ENCODE measurements around the gene TEX52. TPM values are rescaled to one million over a fixed set of nuclear protein-coding genes. Genes with fewer than 3 reads are reported as not detected.

The TEX52 gene
- total RNA-seq, 1 experiment from 2014 or later, result not detected

DNA sequence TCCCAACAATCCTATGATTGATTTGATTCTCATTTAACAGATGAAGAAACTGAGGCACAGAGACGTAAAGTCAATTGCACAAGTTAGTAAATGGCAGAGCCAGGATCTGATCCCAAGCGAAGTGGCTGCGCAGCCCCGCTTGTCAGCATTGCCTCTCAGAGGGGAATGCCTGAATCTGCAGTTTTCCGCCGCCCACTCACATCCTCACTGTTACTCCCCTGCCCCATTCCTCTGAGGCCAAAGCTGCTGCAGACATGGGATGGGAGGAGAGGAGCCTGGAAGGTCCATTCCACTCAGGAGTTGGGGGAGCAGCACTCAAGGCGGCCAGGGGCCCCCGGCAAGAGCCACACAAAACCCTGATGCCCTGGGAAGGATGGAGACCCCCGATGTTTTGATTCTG, 23.0 kb downstream of the TEX52 start:
- H3K4me1 ChIP-seq (ENCODE audit: insufficient read depth, low read length, poor library complexity, severe bottlenecking), result peaks cover 16% of the 10 kb centered on the region
- DNase-seq (ENCODE audit: low spot score), result peak; percentile 48
- BruUV-seq (replicated peaks), result no TSS peak
- H3K27ac ChIP-seq (ENCODE audit: low read depth, low read length, poor library complexity, severe bottlenecking), result no peak overlapping the region
- TF ChIP-seq EZH2 (IDR thresholded peaks at IDR 0.05; ENCODE audit: borderline replicate concordance, low read depth, low read length, poor library complexity, severe bottlenecking), result no peak
- TF ChIP-seq, protein P1, sequence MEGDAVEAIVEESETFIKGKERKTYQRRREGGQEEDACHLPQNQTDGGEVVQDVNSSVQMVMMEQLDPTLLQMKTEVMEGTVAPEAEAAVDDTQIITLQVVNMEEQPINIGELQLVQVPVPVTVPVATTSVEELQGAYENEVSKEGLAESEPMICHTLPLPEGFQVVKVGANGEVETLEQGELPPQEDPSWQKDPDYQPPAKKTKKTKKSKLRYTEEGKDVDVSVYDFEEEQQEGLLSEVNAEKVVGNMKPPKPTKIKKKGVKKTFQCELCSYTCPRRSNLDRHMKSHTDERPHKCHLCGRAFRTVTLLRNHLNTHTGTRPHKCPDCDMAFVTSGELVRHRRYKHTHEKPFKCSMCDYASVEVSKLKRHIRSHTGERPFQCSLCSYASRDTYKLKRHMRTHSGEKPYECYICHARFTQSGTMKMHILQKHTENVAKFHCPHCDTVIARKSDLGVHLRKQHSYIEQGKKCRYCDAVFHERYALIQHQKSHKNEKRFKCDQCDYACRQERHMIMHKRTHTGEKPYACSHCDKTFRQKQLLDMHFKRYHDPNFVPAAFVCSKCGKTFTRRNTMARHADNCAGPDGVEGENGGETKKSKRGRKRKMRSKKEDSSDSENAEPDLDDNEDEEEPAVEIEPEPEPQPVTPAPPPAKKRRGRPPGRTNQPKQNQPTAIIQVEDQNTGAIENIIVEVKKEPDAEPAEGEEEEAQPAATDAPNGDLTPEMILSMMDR (conservative IDR thresholded peaks at IDR 0.05; ENCODE audit: low read depth, low read length), result no peak
- no peaks in the 10 kb centered on the region for H3K9me3 ChIP-seq (ENCODE audit: low read depth, low read length, poor library complexity, severe bottlenecking)
- CTCF ChIA-PET, result interaction anchor here (0.7 kb wide), 1 partner anchor 207 kb away, joined by 4 read pairs; no protein-coding TSS in a partner anchor
- intact Hi-C loops (cut with micrococcal nuclease; ENCODE audit: unreplicated experiment), result no loop called here
- no peaks in the 10 kb centered on the region for H3K36me3 ChIP-seq (ENCODE audit: insufficient read depth, low read length, poor library complexity, severe bottlenecking)
- H3K27me3 ChIP-seq (replicated peaks; ENCODE audit: insufficient read depth, low read depth, low read length, poor library complexity), result no peaks in the 10 kb centered on the region
- POLR2A ChIA-PET (ENCODE audit: low non-redundant PET), result no interaction called here
- H3K4me3 ChIP-seq (ENCODE audit: low read depth, low read length, poor library complexity, severe bottlenecking), result no peak overlapping the region

DNA sequence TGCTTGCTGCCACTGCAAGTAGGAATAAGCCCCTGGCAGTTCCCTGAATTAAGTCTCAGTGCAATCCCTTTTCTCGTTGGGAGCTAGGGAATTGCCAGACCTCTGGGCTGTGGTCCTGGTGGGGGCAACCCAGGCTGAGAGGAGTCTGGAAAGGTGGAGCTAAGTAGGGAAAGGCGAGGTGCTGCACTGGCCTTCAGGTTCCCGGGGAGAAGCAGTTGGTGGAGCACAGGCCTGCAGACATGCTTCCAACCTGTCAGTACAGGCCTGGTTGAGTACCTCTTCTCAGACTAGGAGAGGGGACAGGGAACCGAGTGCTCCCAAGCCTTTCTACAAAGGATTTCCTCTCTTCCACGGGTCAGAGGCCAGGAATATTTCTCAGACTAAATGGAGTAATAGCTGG, 23.5 kb downstream of the TEX52 start:
- TF ChIP-seq, protein P1 (conservative IDR thresholded peaks at IDR 0.05; ENCODE audit: low read depth, low read length), result no peak
- no peak for TF ChIP-seq EZH2 (IDR thresholded peaks at IDR 0.05; ENCODE audit: borderline replicate concordance, low read depth, low read length, poor library complexity, severe bottlenecking)
- ChIA-PET CTCF (interaction anchor here (0.7 kb wide), 1 partner anchor 208 kb away, joined by 4 read pairs; no protein-coding TSS in a partner anchor), POLR2A (ENCODE audit: low non-redundant PET) (no interaction called here)
- BruUV-seq (replicated peaks), result no TSS peak
- Histone ChIP-seq H3K4me1 (ENCODE audit: insufficient read depth, low read length, poor library complexity, severe bottlenecking) (peaks cover 16% of the 10 kb centered on the region), H3K4me3 (ENCODE audit: low read depth, low read length, poor library complexity, severe bottlenecking) (no peak overlapping the region), H3K27ac (ENCODE audit: low read depth, low read length, poor library complexity, severe bottlenecking) (no peak overlapping the region), H3K9me3 (ENCODE audit: low read depth, low read length, poor library complexity, severe bottlenecking) (no peaks in the 10 kb centered on the region), H3K36me3 (ENCODE audit: insufficient read depth, low read length, poor library complexity, severe bottlenecking) (no peaks in the 10 kb centered on the region), H3K27me3 (replicated peaks; ENCODE audit: insufficient read depth, low read depth, low read length, poor library complexity) (no peaks in the 10 kb centered on the region)
- intact Hi-C loops (cut with micrococcal nuclease; ENCODE audit: unreplicated experiment), result no loop called here
- no peak for DNase-seq (ENCODE audit: low spot score)

DNA sequence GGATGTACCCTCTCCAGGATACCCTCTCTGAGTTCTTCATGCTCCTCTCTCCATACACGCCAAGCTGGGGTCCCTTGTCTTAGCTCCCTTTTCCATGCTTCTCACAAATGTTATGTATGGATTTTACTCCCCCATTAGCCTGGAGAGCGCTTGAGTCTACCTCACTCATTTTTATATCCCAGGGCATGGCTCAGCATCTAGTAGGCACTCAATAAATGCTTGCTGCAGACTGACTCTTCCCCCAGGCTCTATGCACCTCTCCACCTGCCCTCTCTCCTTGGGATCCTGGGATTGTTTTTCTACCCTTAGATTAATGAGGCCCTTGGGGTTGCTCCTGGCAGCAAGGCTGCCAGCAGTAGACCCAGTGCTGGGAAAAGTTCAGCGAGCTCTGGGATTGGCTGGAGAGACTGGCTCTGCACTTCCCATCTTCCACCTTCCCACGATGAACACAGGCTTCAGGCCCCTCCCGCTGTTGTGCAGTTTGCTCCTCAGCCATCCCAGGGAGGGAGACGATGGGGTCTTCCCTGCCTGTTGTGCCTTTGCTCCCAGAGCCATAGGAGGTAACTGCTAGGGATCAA, 24.2 kb downstream of the TEX52 start:
- ChIA-PET CTCF (no interaction called here), POLR2A (ENCODE audit: low non-redundant PET) (no interaction called here)
- H3K4me1 ChIP-seq (ENCODE audit: insufficient read depth, low read length, poor library complexity, severe bottlenecking), result peaks cover 16% of the 10 kb centered on the region
- H3K9me3 ChIP-seq (ENCODE audit: low read depth, low read length, poor library complexity, severe bottlenecking), result no peaks in the 10 kb centered on the region
- TF ChIP-seq, protein P1 (conservative IDR thresholded peaks at IDR 0.05; ENCODE audit: low read depth, low read length), result no peak
- TF ChIP-seq EZH2 (IDR thresholded peaks at IDR 0.05; ENCODE audit: borderline replicate concordance, low read depth, low read length, poor library complexity, severe bottlenecking), result no peak
- intact Hi-C loops (cut with micrococcal nuclease; ENCODE audit: unreplicated experiment), result no loop called here
- H3K36me3 ChIP-seq (ENCODE audit: insufficient read depth, low read length, poor library complexity, severe bottlenecking), result no peaks in the 10 kb centered on the region
- no peak overlapping the region for H3K27ac ChIP-seq (ENCODE audit: low read depth, low read length, poor library complexity, severe bottlenecking)
- no peaks in the 10 kb centered on the region for H3K27me3 ChIP-seq (replicated peaks; ENCODE audit: insufficient read depth, low read depth, low read length, poor library complexity)
- H3K4me3 ChIP-seq (ENCODE audit: low read depth, low read length, poor library complexity, severe bottlenecking), result no peak overlapping the region
- BruUV-seq (replicated peaks), result no TSS peak
- DNase-seq (ENCODE audit: low spot score), result no peak
